H1 (cell line): ENCODE data around the gene SLC25A26. TPM values are rescaled to one million over a fixed set of nuclear protein-coding genes. Genes with fewer than 3 reads are reported as not detected.
A peak's percentile ranks its signal among the peaks of the same experiment; 100 is the strongest.

ENCODE experiments used
- ATF2 ChIP-seq: IDR thresholded peaks from 2 replicates; pipeline ENCODE4 v1.6.1; 2012; ENCODE audit warnings: low read length, inconsistent platforms
- ATF3 ChIP-seq: IDR thresholded peaks from 2 replicates; pipeline ENCODE4 v1.6.1; 2011; ENCODE audit warnings: low read depth, mild to moderate bottlenecking, low read length; ENCODE audit not compliant: insufficient read depth
- BACH1 ChIP-seq: IDR thresholded peaks from 2 replicates; pipeline ENCODE4 v1.6.1; 2012; ENCODE audit warnings: low read length, improper control_type of control experiment
- CBX5 ChIP-seq: fragments of 300-800, 300-1000 bp; sonication (generic); IDR thresholded peaks from 2 replicates; pipeline ENCODE4 v1.7.1; 2016; ENCODE audit warnings: antibody characterized with exemption, low read length, low read depth
- CEBPB ChIP-seq: IDR thresholded peaks from 2 replicates; pipeline ENCODE4 v1.6.1; 2012; ENCODE audit warnings: low read depth, low read length
- E2F6 ChIP-seq: IDR thresholded peaks from 2 replicates; pipeline ENCODE4 v1.6.1; 2012; ENCODE audit warnings: inconsistent platforms
- EGR1 ChIP-seq: IDR thresholded peaks from 2 replicates; pipeline ENCODE4 v1.6.1; 2011; ENCODE audit warnings: low read depth, low read length, borderline replicate concordance
- FOSL1 ChIP-seq: IDR thresholded peaks from 2 replicates; pipeline ENCODE4 v1.6.1; 2011; ENCODE audit warnings: mild to moderate bottlenecking, low read depth, low read length, moderate library complexity; ENCODE audit not compliant: insufficient read depth
- KDM4A ChIP-seq: IDR thresholded peaks from one replicate; pipeline ENCODE4 v1.7.1; 2012; ENCODE audit warnings: low read depth, mild to moderate bottlenecking, moderate library complexity, low read length, inconsistent platforms; ENCODE audit not compliant: severe bottlenecking
- POLR2AphosphoS5 ChIP-seq: IDR thresholded peaks from 2 replicates; pipeline ENCODE4 v1.6.1; 2011; ENCODE audit warnings: low read depth, low read length
- RFX5 ChIP-seq: IDR thresholded peaks from 2 replicates; pipeline ENCODE4 v1.6.1; 2011; ENCODE audit warnings: low read depth, low read length, improper control_type of control experiment, borderline replicate concordance
- RNF2 ChIP-seq: fragments of 200-900, 300-1000 bp; sonication (generic); IDR thresholded peaks from 2 replicates; pipeline ENCODE4 v1.7.1; 2016; ENCODE audit warnings: borderline replicate concordance, low read depth, mild to moderate bottlenecking, antibody characterized with exemption, low read length; ENCODE audit not compliant: poor library complexity, severe bottlenecking; ENCODE audit errors: missing control alignments
- SAP30 ChIP-seq: fragments of 300-600 bp; sonication (generic); IDR thresholded peaks from 2 replicates; pipeline ENCODE4 v1.7.1; 2012; ENCODE audit warnings: low read length, moderate library complexity, mild to moderate bottlenecking, inconsistent platforms; ENCODE audit not compliant: insufficient read depth, insufficient replicate concordance
- SIRT6 ChIP-seq: IDR thresholded peaks from one replicate; pipeline ENCODE4 v1.7.1; 2012; ENCODE audit warnings: low read length, inconsistent platforms
- SP2 ChIP-seq: IDR thresholded peaks from 2 replicates; pipeline ENCODE4 v1.6.1; 2012; ENCODE audit warnings: mild to moderate bottlenecking, low read length, inconsistent platforms
- SP4 ChIP-seq: IDR thresholded peaks from 2 replicates; pipeline ENCODE4 v1.6.1; 2012; ENCODE audit warnings: low read length, inconsistent platforms
- polyA plus RNA-seq, 7 experiments: library from polyadenylated mRNA; depleted of rRNA in 3 of 7; stranded (reverse) in 5 of 7; unstranded in 2 of 7; fragments of >200 nt in 5 of 7; fragments of 200-250 nt in 2 of 7; gene quantifications; 1 replicate in 5 of 7; 2 replicates in 1 of 7; 4 replicates in 1 of 7; pipeline versions ENCODE4 v1.2.1 to v1.2.3, GENCODE V29; 2011 to 2013; ENCODE audit warnings: missing spikeins in 2 of 7, mixed read lengths in 2 of 7
- total RNA-seq: library from RNA; stranded (reverse); fragmentation: NEBNext Ultra II Directional; extraction: Animal tissue kit (Norgen Biotek cat#: 25700); gene quantifications from 2 replicates; pipeline ENCODE4 v1.2.1, GENCODE V29; 2021

The SLC25A26 gene
- total and polyA plus RNA-seq, 2 of the 8 experiments (the other 6 are each of a cell fraction or from before 2014, with no cell fraction given), result 30.0 to 37.0 TPM

GRCh38 chr3:66220602-66221377, at the start of gene SLC25A26 (continued):
- no peak for TF ChIP-seq BACH1
- TF ChIP-seq SP2, result no peak
- no peak for TF ChIP-seq EGR1
- no peak for TF ChIP-seq ATF2
- TF ChIP-seq SIRT6, result no peak
- no peak for TF ChIP-seq CBX5
- no peak for TF ChIP-seq CEBPB
- peak; percentile 86 for TF ChIP-seq KDM4A
- TF ChIP-seq SAP30, result peak; percentile 78
- TF ChIP-seq E2F6, result peak; percentile 78
- TF ChIP-seq FOSL1, result no peak
- no peak for TF ChIP-seq RNF2
- TF ChIP-seq ATF3, result peak; percentile 59; the same call in 1 of the 2 replicates
- TF ChIP-seq RFX5, result no peak
- TF ChIP-seq SP4, result 0 out of 2 replicates have a peak, but pooled peaks have one; percentile 45
- TF ChIP-seq POLR2AphosphoS5, result peak; percentile 95
